Stimulated activated CD4-positive, alpha-beta T cell treated with anti-CD3 and anti-CD28 coated beads, Interleukin-2, amount 100 ng/mL, for 48 hours (primary cell): ENCODE data around the gene PDGFRB.

Experiments used
- DNase-seq, 2 donors: peaks; one replicate each; pipeline ENCODE4 v3.0.0-alpha.2; 2020

The PDGFRB gene

GRCh38 chr5:150155258-150156026 is at the start of gene PDGFRB:
PDGFRB (minus strand) TSS chr5:150155845; CDS start chr5:150137047, 18,798 bp downstream.
- peak in 1 of 2 donors; percentile 6 for DNase-seq

GRCh38 chr5:150204590-150204960 is 48.9 kb upstream of the PDGFRB start:
- DNase-seq, result no peak

- DNase-seq, result no peak
Observed at GRCh38 chr5:150203832-150204589, 48.4 kb upstream of the PDGFRB start.

- DNase-seq, result no peak
Observed at GRCh38 chr5:150202501-150202900, 46.9 kb upstream of the PDGFRB start.

- DNase-seq, result no peak
Observed at GRCh38 chr5:150197476-150197875, 41.8 kb upstream of the PDGFRB start.

GRCh38 chr5:150196986-150197385 is 41.3 kb upstream of the PDGFRB start:
- no peak for DNase-seq

GRCh38 chr5:150196514-150196913 is 40.9 kb upstream of the PDGFRB start:
- no peak for DNase-seq

GRCh38 chr5:150195736-150196485 is 40.3 kb upstream of the PDGFRB start:
- DNase-seq, result no peak

GRCh38 chr5:150192462-150192861 is 36.8 kb upstream of the PDGFRB start:
- DNase-seq, result no peak

- DNase-seq, result no peak
Observed at GRCh38 chr5:150190987-150191386, 35.3 kb upstream of the PDGFRB start.

- no peak for DNase-seq
Observed at GRCh38 chr5:150190503-150190979, 34.9 kb upstream of the PDGFRB start.

GRCh38 chr5:150189728-150190502 is 34.3 kb upstream of the PDGFRB start, which contains the start of gene SLC6A7:
SLC6A7 (plus strand) TSS chr5:150190062; CDS start chr5:150190328, 266 bp downstream.
- DNase-seq, result no peak

GRCh38 chr5:150189326-150189725 is 33.7 kb upstream of the PDGFRB start:
- no peak for DNase-seq

- DNase-seq, result no peak
Observed at GRCh38 chr5:150188146-150188842, 32.6 kb upstream of the PDGFRB start.

GRCh38 chr5:150186897-150187296 is 31.3 kb upstream of the PDGFRB start:
- no peak for DNase-seq

GRCh38 chr5:150186137-150186536 is 30.5 kb upstream of the PDGFRB start:
- no peak for DNase-seq

- no peak for DNase-seq
Observed at GRCh38 chr5:150184990-150185912, 29.6 kb upstream of the PDGFRB start.

GRCh38 chr5:150184006-150184405 is 28.4 kb upstream of the PDGFRB start:
- DNase-seq, result no peak

- DNase-seq, result no peak
Observed at GRCh38 chr5:150183436-150183835, 27.8 kb upstream of the PDGFRB start.

GRCh38 chr5:150182774-150183173 is 27.1 kb upstream of the PDGFRB start:
- DNase-seq, result no peak
